GM12874 (cell line): ENCODE measurements around the gene SLC17A1.

ENCODE experiments used
- CTCF ChIP-seq: IDR thresholded peaks from 2 replicates; pipeline ENCODE4 v1.5.1; 2011; ENCODE audit warnings: low read depth, mild to moderate bottlenecking, control low read depth, low read length, moderate library complexity; ENCODE audit not compliant: insufficient read depth

The SLC17A1 gene

GRCh38 chr6:25748049-25748448 is 83.8 kb downstream of the SLC17A1 start:
- no peak for TF ChIP-seq CTCF

GRCh38 chr6:25747477-25747876 is 84.4 kb downstream of the SLC17A1 start:
- TF ChIP-seq CTCF, result no peak

- TF ChIP-seq CTCF, result 0 out of 2 replicates have a peak, but pooled peaks have one; percentile 3
Measured at GRCh38 chr6:25746968-25747367, 84.9 kb downstream of the SLC17A1 start.

- TF ChIP-seq CTCF, result no peak
Measured at GRCh38 chr6:25745836-25746235, 86.0 kb downstream of the SLC17A1 start.

GRCh38 chr6:25743868-25744267 is 88.0 kb downstream of the SLC17A1 start:
- TF ChIP-seq CTCF, result no peak

- no peak for TF ChIP-seq CTCF
Measured at GRCh38 chr6:25735261-25735660, 96.6 kb downstream of the SLC17A1 start.
